ENCODE results near the gene F3.

F3 gene

GRCh38 chr1:94532077-94532476 is 9.5 kb downstream of the F3 start:
- TF ChIP-seq, protein P1, sequence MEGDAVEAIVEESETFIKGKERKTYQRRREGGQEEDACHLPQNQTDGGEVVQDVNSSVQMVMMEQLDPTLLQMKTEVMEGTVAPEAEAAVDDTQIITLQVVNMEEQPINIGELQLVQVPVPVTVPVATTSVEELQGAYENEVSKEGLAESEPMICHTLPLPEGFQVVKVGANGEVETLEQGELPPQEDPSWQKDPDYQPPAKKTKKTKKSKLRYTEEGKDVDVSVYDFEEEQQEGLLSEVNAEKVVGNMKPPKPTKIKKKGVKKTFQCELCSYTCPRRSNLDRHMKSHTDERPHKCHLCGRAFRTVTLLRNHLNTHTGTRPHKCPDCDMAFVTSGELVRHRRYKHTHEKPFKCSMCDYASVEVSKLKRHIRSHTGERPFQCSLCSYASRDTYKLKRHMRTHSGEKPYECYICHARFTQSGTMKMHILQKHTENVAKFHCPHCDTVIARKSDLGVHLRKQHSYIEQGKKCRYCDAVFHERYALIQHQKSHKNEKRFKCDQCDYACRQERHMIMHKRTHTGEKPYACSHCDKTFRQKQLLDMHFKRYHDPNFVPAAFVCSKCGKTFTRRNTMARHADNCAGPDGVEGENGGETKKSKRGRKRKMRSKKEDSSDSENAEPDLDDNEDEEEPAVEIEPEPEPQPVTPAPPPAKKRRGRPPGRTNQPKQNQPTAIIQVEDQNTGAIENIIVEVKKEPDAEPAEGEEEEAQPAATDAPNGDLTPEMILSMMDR (IDR thresholded peaks at IDR 0.05; ENCODE audit: low read depth, low read length): no peak
- no peak for DNase-seq (ENCODE audit: extremely low read depth, low read depth)

GRCh38 chr1:94531664-94532063 is 9.9 kb downstream of the F3 start:
- TF ChIP-seq, protein P1 (IDR thresholded peaks at IDR 0.05; ENCODE audit: low read depth, low read length): no peak
- no peak for DNase-seq (ENCODE audit: extremely low read depth, low read depth)

- TF ChIP-seq, protein P1 (IDR thresholded peaks at IDR 0.05; ENCODE audit: low read depth, low read length): no peak
Observed at GRCh38 chr1:94530373-94530878, 11.1 kb downstream of the F3 start.

DNA sequence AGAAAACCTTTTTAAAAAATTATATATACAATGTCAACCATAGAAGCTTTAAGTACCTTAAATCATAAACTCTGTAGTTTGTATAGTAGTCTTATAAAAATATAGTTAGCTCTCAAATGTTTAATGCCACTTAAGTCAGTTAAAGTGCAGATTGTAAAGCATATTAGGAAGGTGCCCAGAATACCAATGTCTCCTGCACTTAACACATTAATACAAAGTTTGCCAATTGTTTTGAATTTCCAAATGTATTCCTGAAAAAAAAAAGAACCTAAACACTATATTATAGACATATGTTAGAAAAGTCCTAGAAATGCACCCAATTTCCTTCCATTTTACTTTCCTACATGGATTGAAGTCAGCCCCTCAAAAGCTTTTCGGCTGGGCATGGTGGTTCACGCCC is 12.1 kb downstream of the F3 start:
- TF ChIP-seq, protein P1 (IDR thresholded peaks at IDR 0.05; ENCODE audit: low read depth, low read length): no peak
- no peak for DNase-seq (ENCODE audit: extremely low read depth, low read depth)

More at GRCh38 chr1:94530373-94530878, 11.1 kb downstream of the F3 start:
- no peak for DNase-seq (ENCODE audit: extremely low read depth, low read depth)

DNA sequence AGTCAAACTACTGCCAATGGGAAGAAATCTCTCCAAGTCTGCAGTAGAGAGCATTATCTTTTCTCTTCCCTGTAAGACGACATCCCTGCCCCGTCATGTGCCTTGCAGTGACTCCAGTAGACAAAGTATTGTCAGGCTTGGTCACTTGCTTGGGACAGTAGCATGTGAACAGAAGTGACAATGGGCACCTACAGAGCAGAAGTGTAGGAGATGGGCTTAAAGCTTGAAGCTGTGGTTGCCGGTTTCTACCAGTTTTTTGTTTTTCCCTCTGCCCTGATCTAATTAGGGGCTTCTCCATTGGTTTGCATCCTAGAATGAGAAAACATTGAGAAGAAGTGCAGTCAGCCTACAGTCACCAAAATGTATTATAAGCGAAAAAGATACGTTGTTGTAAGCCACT is 12.7 kb downstream of the F3 start:
- no peak for DNase-seq (ENCODE audit: extremely low read depth, low read depth)
- TF ChIP-seq, protein P1 (IDR thresholded peaks at IDR 0.05; ENCODE audit: low read depth, low read length): no peak

DNA sequence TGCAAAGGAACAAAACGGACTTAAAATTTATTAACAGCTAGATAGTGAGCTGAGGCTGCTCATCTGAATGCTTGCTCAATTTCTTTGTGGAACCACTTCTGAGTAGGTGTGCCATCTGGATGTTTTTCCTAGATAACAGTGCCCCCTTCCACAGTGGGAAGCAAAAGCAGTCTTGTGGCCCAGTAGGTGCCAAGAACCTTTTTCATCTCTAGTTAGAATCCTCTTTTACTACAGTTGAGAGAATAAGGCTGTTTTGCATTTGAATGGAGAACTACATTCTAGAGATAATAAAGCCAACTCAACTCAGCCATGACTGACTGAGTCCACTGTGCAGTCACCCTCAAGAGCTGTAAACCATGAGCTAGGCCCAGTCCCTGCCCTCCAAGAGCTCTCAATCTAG is 13.3 kb downstream of the F3 start:
- no peak for DNase-seq (ENCODE audit: extremely low read depth, low read depth)
- TF ChIP-seq, protein P1 (IDR thresholded peaks at IDR 0.05; ENCODE audit: low read depth, low read length): no peak; the same call in 1 of the 2 replicates

GRCh38 chr1:94527447-94528031 is 14.0 kb downstream of the F3 start:
- no peak for DNase-seq (ENCODE audit: extremely low read depth, low read depth)
- TF ChIP-seq, protein P1 (IDR thresholded peaks at IDR 0.05; ENCODE audit: low read depth, low read length): no peak; the same call in 1 of the 2 replicates
